ENCODE measurements around the gene OTULIN.
A peak's percentile ranks its signal among the peaks of the same experiment; 100 is the strongest.

Gene OTULIN

GRCh38 chr5:14696851-14697250 lies 32.3 kb downstream of the OTULIN start:
- Mint-ChIP-seq H3K4me3 (no peak overlapping the region), H3K4me1 (peaks cover 6% of the 10 kb centered on the region), H3K9me3 (no peaks in the 10 kb centered on the region), H3K27me3 (no peaks in the 10 kb centered on the region), H3K27ac (no peak overlapping the region), H3K36me3 (peaks cover 35% of the 10 kb centered on the region)
- DNase-seq (ENCODE audit: low spot score in 2 of 2) (no peak), ATAC-seq (ENCODE audit: low read depth) (no peak)

- H3K4me1 Mint-ChIP-seq, result peaks cover 6% of the 10 kb centered on the region
- no peak for ATAC-seq (ENCODE audit: low read depth)
- H3K36me3 Mint-ChIP-seq, result peaks cover 28% of the 10 kb centered on the region
- H3K4me3 Mint-ChIP-seq, result no peak overlapping the region
- H3K27me3 Mint-ChIP-seq, result no peaks in the 10 kb centered on the region
- no peak for DNase-seq (ENCODE audit: low spot score in 2 of 2)
- H3K27ac Mint-ChIP-seq, result no peak overlapping the region
- no peaks in the 10 kb centered on the region for H3K9me3 Mint-ChIP-seq
These were observed 34.0 kb downstream of the OTULIN start for GRCh38 chr5:14698495-14698894.

GRCh38 chr5:14699159-14699558 lies 34.6 kb downstream of the OTULIN start:
- no peak overlapping the region for H3K27ac Mint-ChIP-seq
- H3K36me3 Mint-ChIP-seq, result peaks cover 21% of the 10 kb centered on the region
- ATAC-seq (ENCODE audit: low read depth) (no peak), DNase-seq (ENCODE audit: low spot score in 2 of 2) (no peak)
- no peaks in the 10 kb centered on the region for H3K9me3 Mint-ChIP-seq
- no peaks in the 10 kb centered on the region for H3K27me3 Mint-ChIP-seq
- H3K4me1 Mint-ChIP-seq, result peaks cover 6% of the 10 kb centered on the region
- no peak overlapping the region for H3K4me3 Mint-ChIP-seq

- peaks cover 22% of the 10 kb centered on the region for H3K36me3 Mint-ChIP-seq
- ATAC-seq (ENCODE audit: low read depth) (no peak), DNase-seq (ENCODE audit: low spot score in 2 of 2) (no peak)
- peak overlapping the region; percentile 69 for H3K27ac Mint-ChIP-seq
- H3K4me1 Mint-ChIP-seq, result peaks cover 6% of the 10 kb centered on the region
- no peaks in the 10 kb centered on the region for H3K9me3 Mint-ChIP-seq
- no peak overlapping the region for H3K4me3 Mint-ChIP-seq
- H3K27me3 Mint-ChIP-seq, result no peaks in the 10 kb centered on the region
These were observed 35.4 kb downstream of the OTULIN start for GRCh38 chr5:14699807-14700400.

DNA sequence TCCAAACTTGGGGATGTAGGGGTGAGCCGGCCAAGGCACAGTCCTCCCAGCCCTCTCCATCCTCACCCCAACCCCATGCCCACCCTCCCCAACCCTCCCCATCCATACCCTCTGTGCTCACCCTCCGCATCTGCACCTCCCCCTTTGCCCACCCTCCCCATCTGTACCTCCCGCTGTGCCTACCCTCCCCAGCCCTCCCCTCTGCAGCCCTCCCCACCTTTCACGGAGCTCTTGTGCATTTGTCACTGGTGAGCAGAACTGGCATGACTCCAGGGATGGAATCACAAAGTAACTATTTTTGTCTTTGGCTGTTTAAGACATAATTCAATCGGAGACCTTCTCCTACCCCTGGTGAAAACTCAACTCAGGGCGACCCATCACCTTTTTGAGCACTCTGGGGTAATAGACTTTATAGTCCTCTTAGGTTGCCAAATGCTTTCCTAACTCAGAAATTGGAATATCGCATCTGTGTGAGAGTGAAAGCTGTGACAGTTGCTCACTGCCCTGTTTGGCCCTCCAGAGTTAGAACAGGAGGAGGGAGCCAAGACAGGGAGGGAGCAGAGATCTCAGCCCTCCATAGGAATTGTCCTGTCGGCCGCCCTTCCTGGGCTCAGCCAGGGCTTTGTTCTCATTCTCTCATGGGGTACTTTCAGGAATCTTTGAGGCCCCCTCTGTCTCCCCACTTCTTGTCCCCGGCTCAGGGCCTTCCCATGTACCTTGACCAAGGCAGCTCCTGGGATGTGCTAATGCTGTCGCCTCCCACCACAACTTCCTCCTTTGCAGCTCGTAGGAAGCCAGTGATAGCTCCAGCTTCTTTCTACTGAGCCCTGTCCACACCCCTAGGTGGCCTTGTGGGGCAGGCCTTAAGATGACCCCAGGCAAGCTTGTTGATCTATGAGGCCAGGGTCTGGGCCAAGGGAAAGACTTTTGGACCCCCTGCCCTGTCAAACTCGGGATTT lies 36.2 kb downstream of the OTULIN start:
- peaks cover 20% of the 10 kb centered on the region for H3K36me3 Mint-ChIP-seq
- H3K27me3 Mint-ChIP-seq, result no peaks in the 10 kb centered on the region
- no peak for DNase-seq (ENCODE audit: low spot score in 2 of 2)
- no peaks in the 10 kb centered on the region for H3K9me3 Mint-ChIP-seq
- ATAC-seq (ENCODE audit: low read depth), result no peak
- peak overlapping the region; percentile 69 for H3K27ac Mint-ChIP-seq
- H3K4me1 Mint-ChIP-seq, result peaks cover 6% of the 10 kb centered on the region
- no peak overlapping the region for H3K4me3 Mint-ChIP-seq

- Mint-ChIP-seq H3K9me3 (no peaks in the 10 kb centered on the region), H3K4me1 (peaks cover 8% of the 10 kb centered on the region), H3K36me3 (peaks cover 15% of the 10 kb centered on the region), H3K27me3 (no peaks in the 10 kb centered on the region), H3K27ac (peak overlapping the region; percentile 64), H3K4me3 (no peak overlapping the region)
- ATAC-seq (ENCODE audit: low read depth), result no peak
- DNase-seq (ENCODE audit: low spot score in 2 of 2), result no peak
These were observed 37.0 kb downstream of the OTULIN start for GRCh38 chr5:14701556-14701955.

DNA sequence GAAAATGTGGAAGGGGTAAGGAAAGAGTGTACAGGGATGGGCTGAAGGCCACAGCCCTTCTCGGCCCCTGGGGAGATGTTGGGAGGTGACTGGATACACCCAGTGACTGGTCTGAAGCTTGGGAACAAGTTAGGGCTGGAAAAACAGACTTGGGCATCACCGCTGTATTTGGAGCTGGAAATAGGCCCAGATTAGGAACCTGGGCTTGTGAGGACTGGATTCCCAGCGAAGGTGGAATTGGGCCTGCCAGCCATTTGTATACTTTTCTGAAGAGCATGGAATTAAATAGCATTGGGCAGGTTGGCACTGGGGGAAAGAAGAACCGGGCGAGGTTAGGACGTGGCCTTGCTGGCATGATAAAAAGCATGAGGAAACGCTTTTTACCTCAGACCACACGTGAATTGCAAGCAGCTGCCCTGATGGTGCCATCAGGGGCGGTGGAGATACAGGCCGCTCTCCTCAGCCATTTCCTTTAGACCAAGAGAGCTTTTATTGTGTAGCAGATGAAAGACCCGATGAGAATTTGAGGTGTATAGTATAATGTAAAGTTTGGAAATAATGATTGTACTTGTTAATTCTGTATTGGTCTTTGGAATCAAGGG lies 37.8 kb downstream of the OTULIN start:
- DNase-seq (ENCODE audit: low spot score in 2 of 2) (no peak), ATAC-seq (ENCODE audit: low read depth) (no peak)
- H3K4me3 Mint-ChIP-seq, result no peak overlapping the region
- H3K4me1 Mint-ChIP-seq, result peaks cover 12% of the 10 kb centered on the region
- H3K36me3 Mint-ChIP-seq, result peaks cover 17% of the 10 kb centered on the region
- H3K27ac Mint-ChIP-seq, result peak overlapping the region; percentile 64
- H3K27me3 Mint-ChIP-seq, result no peaks in the 10 kb centered on the region
- H3K9me3 Mint-ChIP-seq, result no peaks in the 10 kb centered on the region

DNA sequence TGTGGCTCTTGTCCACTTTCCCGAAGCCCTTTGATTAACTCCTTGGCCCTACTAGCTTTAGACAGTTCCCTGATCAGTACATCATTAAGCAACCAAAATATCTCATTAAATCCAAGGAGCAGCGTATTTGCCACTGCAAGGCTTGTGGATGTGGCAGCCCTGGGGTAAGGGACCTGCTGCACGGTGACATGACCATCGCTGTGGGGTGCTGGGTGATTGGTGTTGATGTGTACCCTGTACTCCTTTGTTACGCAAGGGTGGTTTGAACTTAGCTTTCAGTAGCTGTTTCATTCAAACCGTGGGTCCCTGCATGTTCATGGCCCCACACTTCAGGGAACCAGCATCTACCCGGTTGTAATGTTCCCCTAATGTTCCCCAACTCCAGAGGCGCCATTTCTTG lies 41.0 kb downstream of the OTULIN start:
- no peaks in the 10 kb centered on the region for H3K27me3 Mint-ChIP-seq
- ATAC-seq (ENCODE audit: low read depth) (no peak), DNase-seq (ENCODE audit: low spot score in 2 of 2) (no peak)
- peaks cover 14% of the 10 kb centered on the region for H3K36me3 Mint-ChIP-seq
- peak overlapping the region; percentile 97 for H3K27ac Mint-ChIP-seq
- peaks cover 8% of the 10 kb centered on the region for H3K4me1 Mint-ChIP-seq
- H3K4me3 Mint-ChIP-seq, result no peak overlapping the region
- H3K9me3 Mint-ChIP-seq, result no peaks in the 10 kb centered on the region

- H3K27ac Mint-ChIP-seq, result peak overlapping the region; percentile 97
- H3K4me3 Mint-ChIP-seq, result peak overlapping the region; percentile 41
- H3K36me3 Mint-ChIP-seq, result peaks cover 16% of the 10 kb centered on the region
- no peak for DNase-seq (ENCODE audit: low spot score in 2 of 2)
- H3K9me3 Mint-ChIP-seq, result no peaks in the 10 kb centered on the region
- H3K27me3 Mint-ChIP-seq, result no peaks in the 10 kb centered on the region
- ATAC-seq (ENCODE audit: low read depth), result peak; percentile 78
- H3K4me1 Mint-ChIP-seq, result peaks cover 10% of the 10 kb centered on the region
These were observed 42.1 kb downstream of the OTULIN start for GRCh38 chr5:14706615-14707021.

- peaks cover 24% of the 10 kb centered on the region for H3K36me3 Mint-ChIP-seq
- no peaks in the 10 kb centered on the region for H3K9me3 Mint-ChIP-seq
- H3K27ac Mint-ChIP-seq, result peak overlapping the region; percentile 45
- no peak for DNase-seq (ENCODE audit: low spot score in 2 of 2)
- no peak overlapping the region for H3K4me3 Mint-ChIP-seq
- H3K4me1 Mint-ChIP-seq, result peaks cover 11% of the 10 kb centered on the region
- H3K27me3 Mint-ChIP-seq, result no peaks in the 10 kb centered on the region
- ATAC-seq (ENCODE audit: low read depth), result no peak
These were observed 43.4 kb downstream of the OTULIN start for GRCh38 chr5:14707811-14708390.

DNA sequence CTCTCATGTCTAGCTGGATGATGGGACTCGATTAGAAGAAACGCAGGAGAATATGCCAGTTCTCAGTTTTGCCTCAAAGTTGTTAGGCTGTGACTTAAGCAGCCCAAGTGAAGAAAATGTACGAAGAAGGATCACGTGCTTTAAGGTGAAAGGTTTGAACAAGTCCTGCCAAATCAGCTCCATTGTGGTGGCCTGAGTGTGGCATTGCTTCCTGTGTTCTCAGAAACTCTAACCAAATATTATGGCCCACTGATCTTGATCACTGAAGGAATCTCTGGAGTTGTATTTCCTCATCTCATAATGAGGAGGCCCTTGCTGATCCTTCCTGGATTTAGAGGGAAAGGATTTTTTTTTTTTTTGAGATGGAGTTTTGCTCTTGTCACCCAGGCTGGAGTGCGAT lies 44.0 kb downstream of the OTULIN start:
- Mint-ChIP-seq H3K27me3 (no peaks in the 10 kb centered on the region), H3K27ac (peak overlapping the region; percentile 45), H3K36me3 (peaks cover 24% of the 10 kb centered on the region), H3K4me1 (peaks cover 11% of the 10 kb centered on the region), H3K9me3 (no peaks in the 10 kb centered on the region), H3K4me3 (no peak overlapping the region)
- DNase-seq (ENCODE audit: low spot score in 2 of 2), result no peak
- no peak for ATAC-seq (ENCODE audit: low read depth)

- no peak for ATAC-seq (ENCODE audit: low read depth)
- H3K27me3 Mint-ChIP-seq, result no peaks in the 10 kb centered on the region
- peaks cover 11% of the 10 kb centered on the region for H3K4me1 Mint-ChIP-seq
- H3K27ac Mint-ChIP-seq, result no peak overlapping the region
- no peak overlapping the region for H3K4me3 Mint-ChIP-seq
- no peaks in the 10 kb centered on the region for H3K9me3 Mint-ChIP-seq
- no peak for DNase-seq (ENCODE audit: low spot score in 2 of 2)
- H3K36me3 Mint-ChIP-seq, result peaks cover 31% of the 10 kb centered on the region
These were observed 45.9 kb downstream of the OTULIN start for GRCh38 chr5:14710313-14710994.

DNA sequence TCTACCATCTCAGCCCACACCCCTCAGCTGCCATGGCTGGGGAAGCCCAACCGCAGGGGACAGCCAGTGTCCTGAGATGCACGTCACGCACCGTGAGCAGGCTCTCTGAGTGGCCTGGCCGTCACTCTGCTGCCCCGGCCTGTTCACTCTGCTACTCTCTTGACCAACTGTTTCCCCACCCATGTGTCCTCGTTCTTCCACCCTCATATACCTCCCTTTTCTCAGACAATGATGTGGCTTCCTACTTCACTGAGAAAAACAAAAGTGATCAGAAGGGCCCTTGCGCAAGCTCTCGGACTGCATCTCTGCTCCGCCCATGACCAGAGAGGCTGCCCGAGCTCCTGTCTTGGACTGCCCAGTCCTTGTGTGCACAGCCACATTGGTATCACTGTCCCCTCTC lies 47.6 kb downstream of the OTULIN start:
- Mint-ChIP-seq H3K4me3 (no peak overlapping the region), H3K27me3 (no peaks in the 10 kb centered on the region), H3K27ac (peak overlapping the region; percentile 26), H3K36me3 (peaks cover 37% of the 10 kb centered on the region), H3K9me3 (no peaks in the 10 kb centered on the region), H3K4me1 (peaks cover 3% of the 10 kb centered on the region)
- DNase-seq (ENCODE audit: low spot score in 2 of 2), result no peak
- ATAC-seq (ENCODE audit: low read depth), result no peak

Measured in memory B cell (primary cell).